ENCODE results near the gene VPS35.

The VPS35 gene

DNA sequence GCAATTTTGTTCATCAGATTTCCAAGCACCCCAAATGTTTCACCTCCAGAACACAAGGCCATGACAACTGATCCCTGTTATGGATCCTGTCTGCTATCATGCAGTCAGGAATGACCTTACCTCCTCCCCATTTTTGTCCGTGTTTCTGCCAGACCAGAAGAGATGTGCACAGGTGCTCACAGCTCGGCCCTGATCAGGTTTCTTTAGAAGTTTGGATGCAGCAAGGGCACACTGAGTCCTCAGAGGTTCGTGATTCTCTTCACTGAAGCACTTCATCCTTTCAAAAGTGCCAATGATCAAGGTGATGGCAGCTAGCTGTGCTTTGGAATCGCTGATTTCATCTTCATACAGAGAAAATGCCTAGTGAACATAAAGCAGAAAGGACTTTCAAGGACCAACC is 26.9 kb downstream of the VPS35 start:
- H3K4me1 ChIP-seq (ENCODE audit: control insufficient read depth, insufficient read depth, low read length), result no peaks in the 10 kb centered on the region
- no peaks in the 10 kb centered on the region for H3K27me3 ChIP-seq (ENCODE audit: control insufficient read depth, insufficient read depth, low read length)
- no CpG with 5 or more reads among the region's 4 CpGs for WGBS (ENCODE audit: insufficient coverage, insufficient read length)
- H3K4me3 ChIP-seq (ENCODE audit: low read length), result no peak overlapping the region
- no peak overlapping the region for H3K27ac ChIP-seq (ENCODE audit: low read length)
- DNase-seq (ENCODE audit: low read depth, low spot score), result no peak
- peaks cover 4% of the 10 kb centered on the region; the same call in 1 of the 2 replicates for H3K36me3 ChIP-seq (ENCODE audit: control insufficient read depth, insufficient read depth, low read length)
- H3K9me3 ChIP-seq (ENCODE audit: control insufficient read depth, insufficient read depth, low read length), result no peaks in the 10 kb centered on the region

- WGBS (ENCODE audit: insufficient coverage, insufficient read length), result no CpG with 5 or more reads among the region's 1 CpG
- H3K27me3 ChIP-seq (ENCODE audit: control insufficient read depth, insufficient read depth, low read length), result no peaks in the 10 kb centered on the region
- H3K9me3 ChIP-seq (ENCODE audit: control insufficient read depth, insufficient read depth, low read length), result no peaks in the 10 kb centered on the region
- H3K36me3 ChIP-seq (ENCODE audit: control insufficient read depth, insufficient read depth, low read length), result peaks cover 4% of the 10 kb centered on the region; the same call in 1 of the 2 replicates
- no peaks in the 10 kb centered on the region for H3K4me1 ChIP-seq (ENCODE audit: control insufficient read depth, insufficient read depth, low read length)
- H3K27ac ChIP-seq (ENCODE audit: low read length), result no peak overlapping the region
- no peak overlapping the region for H3K4me3 ChIP-seq (ENCODE audit: low read length)
- DNase-seq (ENCODE audit: low read depth, low spot score), result no peak
Measured at GRCh38 chr16:46658925-46659324, 30.1 kb downstream of the VPS35 start.

DNA sequence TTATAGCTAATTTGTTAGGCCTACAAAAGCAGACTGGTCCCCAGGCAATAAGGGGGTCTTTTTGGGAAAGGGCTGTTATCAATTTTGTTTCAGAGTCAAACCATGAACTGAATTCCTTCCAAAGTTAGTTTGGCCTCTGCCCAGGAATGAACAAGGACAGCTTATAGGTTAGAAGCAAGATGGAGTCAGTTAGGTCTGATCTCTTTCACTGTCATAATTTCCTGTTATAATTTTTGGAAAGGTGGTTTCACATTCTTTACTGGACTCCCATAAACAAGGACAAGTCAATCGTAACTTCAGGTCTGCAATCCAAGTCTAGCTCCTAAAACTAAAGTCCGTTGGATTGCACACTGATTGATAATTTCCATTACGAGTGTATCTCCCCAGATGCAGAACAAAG is 37.7 kb downstream of the VPS35 start:
- no peaks in the 10 kb centered on the region for H3K4me1 ChIP-seq (ENCODE audit: control insufficient read depth, insufficient read depth, low read length)
- H3K36me3 ChIP-seq (ENCODE audit: control insufficient read depth, insufficient read depth, low read length), result no peaks in the 10 kb centered on the region
- no peak for DNase-seq (ENCODE audit: low read depth, low spot score)
- H3K27me3 ChIP-seq (ENCODE audit: control insufficient read depth, insufficient read depth, low read length), result no peaks in the 10 kb centered on the region
- no CpG with 5 or more reads among the region's 3 CpGs for WGBS (ENCODE audit: insufficient coverage, insufficient read length)
- H3K27ac ChIP-seq (ENCODE audit: low read length), result no peak overlapping the region
- no peaks in the 10 kb centered on the region for H3K9me3 ChIP-seq (ENCODE audit: control insufficient read depth, insufficient read depth, low read length)
- H3K4me3 ChIP-seq (ENCODE audit: low read length), result no peak overlapping the region

DNA sequence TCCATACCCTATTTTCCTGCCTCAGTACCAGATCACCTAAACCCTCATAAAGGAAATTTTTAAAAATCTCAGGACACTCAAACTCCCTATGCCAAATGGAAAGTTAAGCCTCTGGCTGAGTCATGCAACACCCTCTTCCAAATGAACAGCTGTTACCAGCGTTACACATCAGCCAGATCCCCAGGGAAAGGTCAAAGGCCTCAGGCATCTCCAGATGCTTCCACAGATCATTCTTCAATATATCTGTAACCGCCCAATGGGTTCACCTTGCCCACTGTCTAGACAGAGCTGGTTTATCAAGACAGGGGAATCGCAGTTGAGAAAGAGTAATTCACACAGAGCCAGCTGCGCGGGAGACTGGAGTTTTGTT is 38.7 kb downstream of the VPS35 start:
- H3K27ac ChIP-seq (ENCODE audit: low read length), result no peak overlapping the region
- H3K9me3 ChIP-seq (ENCODE audit: control insufficient read depth, insufficient read depth, low read length), result no peaks in the 10 kb centered on the region
- no peaks in the 10 kb centered on the region for H3K27me3 ChIP-seq (ENCODE audit: control insufficient read depth, insufficient read depth, low read length)
- H3K4me3 ChIP-seq (ENCODE audit: low read length), result no peak overlapping the region
- DNase-seq (ENCODE audit: low read depth, low spot score), result no peak
- WGBS (ENCODE audit: insufficient coverage, insufficient read length), result no CpG with 5 or more reads among the region's 5 CpGs
- H3K4me1 ChIP-seq (ENCODE audit: control insufficient read depth, insufficient read depth, low read length), result no peaks in the 10 kb centered on the region
- H3K36me3 ChIP-seq (ENCODE audit: control insufficient read depth, insufficient read depth, low read length), result no peaks in the 10 kb centered on the region

GRCh38 chr16:46649588-46650253 is 39.3 kb downstream of the VPS35 start:
- Histone ChIP-seq H3K27ac (ENCODE audit: low read length) (no peak overlapping the region), H3K27me3 (ENCODE audit: control insufficient read depth, insufficient read depth, low read length) (no peaks in the 10 kb centered on the region), H3K36me3 (ENCODE audit: control insufficient read depth, insufficient read depth, low read length) (no peaks in the 10 kb centered on the region), H3K4me3 (ENCODE audit: low read length) (no peak overlapping the region), H3K4me1 (ENCODE audit: control insufficient read depth, insufficient read depth, low read length) (no peaks in the 10 kb centered on the region), H3K9me3 (ENCODE audit: control insufficient read depth, insufficient read depth, low read length) (no peaks in the 10 kb centered on the region)
- WGBS (ENCODE audit: insufficient coverage, insufficient read length), result no CpG with 5 or more reads among the region's 27 CpGs
- no peak for DNase-seq (ENCODE audit: low read depth, low spot score)

- DNase-seq (ENCODE audit: low read depth, low spot score), result no peak
- no peaks in the 10 kb centered on the region for H3K27me3 ChIP-seq (ENCODE audit: control insufficient read depth, insufficient read depth, low read length)
- H3K4me1 ChIP-seq (ENCODE audit: control insufficient read depth, insufficient read depth, low read length), result no peaks in the 10 kb centered on the region
- no peaks in the 10 kb centered on the region for H3K36me3 ChIP-seq (ENCODE audit: control insufficient read depth, insufficient read depth, low read length)
- H3K4me3 ChIP-seq (ENCODE audit: low read length), result no peak overlapping the region
- H3K27ac ChIP-seq (ENCODE audit: low read length), result no peak overlapping the region
- WGBS (ENCODE audit: insufficient coverage, insufficient read length), result no CpG with 5 or more reads among the region's 8 CpGs
- no peaks in the 10 kb centered on the region for H3K9me3 ChIP-seq (ENCODE audit: control insufficient read depth, insufficient read depth, low read length)
Measured at GRCh38 chr16:46648656-46649055, 40.3 kb downstream of the VPS35 start.

- H3K4me3 ChIP-seq (ENCODE audit: low read length), result no peak overlapping the region
- no peaks in the 10 kb centered on the region for H3K4me1 ChIP-seq (ENCODE audit: control insufficient read depth, insufficient read depth, low read length)
- H3K27ac ChIP-seq (ENCODE audit: low read length), result no peak overlapping the region
- DNase-seq (ENCODE audit: low read depth, low spot score), result no peak
- no peaks in the 10 kb centered on the region for H3K36me3 ChIP-seq (ENCODE audit: control insufficient read depth, insufficient read depth, low read length)
- WGBS (ENCODE audit: insufficient coverage, insufficient read length), result no CpG with 5 or more reads among the region's 9 CpGs
- no peaks in the 10 kb centered on the region for H3K27me3 ChIP-seq (ENCODE audit: control insufficient read depth, insufficient read depth, low read length)
- H3K9me3 ChIP-seq (ENCODE audit: control insufficient read depth, insufficient read depth, low read length), result no peaks in the 10 kb centered on the region
Measured at GRCh38 chr16:46638947-46639925, 49.7 kb downstream of the VPS35 start.

GRCh38 chr16:46632778-46633733 is 55.9 kb downstream of the VPS35 start:
- DNase-seq (ENCODE audit: low read depth, low spot score), result peak; percentile 73
- Histone ChIP-seq H3K36me3 (ENCODE audit: control insufficient read depth, insufficient read depth, low read length) (no peaks in the 10 kb centered on the region), H3K4me3 (ENCODE audit: low read length) (peak overlapping the region; percentile 35; the same call in 1 of the 2 replicates), H3K27ac (ENCODE audit: low read length) (no peak overlapping the region), H3K27me3 (ENCODE audit: control insufficient read depth, insufficient read depth, low read length) (no peaks in the 10 kb centered on the region), H3K4me1 (ENCODE audit: control insufficient read depth, insufficient read depth, low read length) (no peaks in the 10 kb centered on the region), H3K9me3 (ENCODE audit: control insufficient read depth, insufficient read depth, low read length) (no peaks in the 10 kb centered on the region)
- no CpG with 5 or more reads among the region's 32 CpGs for WGBS (ENCODE audit: insufficient coverage, insufficient read length)

DNA sequence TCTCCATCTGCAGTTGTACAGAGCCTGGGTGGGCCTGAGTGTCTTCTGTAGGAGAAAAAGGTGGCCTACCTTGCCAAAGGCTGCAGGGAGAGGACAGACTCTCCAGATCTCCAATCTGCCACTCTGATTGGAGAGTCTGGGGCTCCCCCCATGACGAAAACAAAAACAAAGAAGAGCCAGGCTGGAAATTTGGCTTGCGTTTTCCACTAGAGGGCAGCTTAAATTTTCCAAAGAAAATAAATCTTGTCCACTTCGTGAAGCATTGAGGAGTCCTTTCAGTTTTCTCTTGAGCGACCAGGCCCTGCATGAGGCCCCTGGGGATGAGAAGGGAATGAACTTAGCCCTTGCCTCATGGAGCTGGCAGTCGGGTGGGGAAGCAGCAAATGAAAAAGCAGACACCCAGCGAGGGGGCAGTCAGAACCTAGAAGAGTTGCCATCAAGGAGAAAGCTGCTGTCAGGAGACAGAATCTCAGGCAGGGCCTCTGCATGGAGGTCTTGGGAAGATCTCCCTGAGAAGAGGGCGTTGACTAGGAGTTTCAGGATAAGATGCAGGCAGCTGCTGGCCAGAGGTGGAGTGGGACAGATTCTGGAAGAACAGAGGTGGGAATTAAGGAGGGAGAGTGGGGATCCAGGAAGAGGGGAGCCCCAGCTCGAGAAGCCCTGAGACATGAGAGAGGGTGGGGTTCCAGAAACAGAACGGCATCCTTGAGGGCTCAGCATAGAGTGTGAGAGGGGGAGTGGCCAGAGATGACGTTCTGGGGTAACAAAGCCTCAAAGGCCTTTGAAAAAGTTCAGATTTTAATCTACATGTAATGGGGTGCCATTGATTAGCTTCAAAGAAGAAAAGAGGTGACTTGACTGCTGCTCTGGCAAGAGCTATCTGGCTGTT is 59.4 kb downstream of the VPS35 start:
- Histone ChIP-seq H3K4me3 (ENCODE audit: low read length) (no peak overlapping the region), H3K4me1 (ENCODE audit: control insufficient read depth, insufficient read depth, low read length) (no peaks in the 10 kb centered on the region), H3K27me3 (ENCODE audit: control insufficient read depth, insufficient read depth, low read length) (no peaks in the 10 kb centered on the region), H3K36me3 (ENCODE audit: control insufficient read depth, insufficient read depth, low read length) (no peaks in the 10 kb centered on the region), H3K9me3 (ENCODE audit: control insufficient read depth, insufficient read depth, low read length) (no peaks in the 10 kb centered on the region), H3K27ac (ENCODE audit: low read length) (no peak overlapping the region)
- DNase-seq (ENCODE audit: low read depth, low spot score), result no peak
- no CpG with 5 or more reads among the region's 10 CpGs for WGBS (ENCODE audit: insufficient coverage, insufficient read length)
